Activated gamma-delta T cell treated with anti-CD3 and anti-CD28 coated beads, Interleukin-2, amount 50 U/mL, for 16 hours (primary cell): ENCODE results near the gene TDRD7.

Experiments used
- DNase-seq: peaks from one replicate; pipeline ENCODE4 v3.0.0-alpha.2; 2020; ENCODE audit warnings: low read depth

The TDRD7 gene

GRCh38 chr9:97506787-97507186 lies 94.9 kb downstream of the TDRD7 start:
- DNase-seq: no peak

GRCh38 chr9:97507428-97507984 lies 95.6 kb downstream of the TDRD7 start:
- DNase-seq: no peak

- no peak for DNase-seq
Observed at GRCh38 chr9:97508852-97509251, 97.0 kb downstream of the TDRD7 start.

GRCh38 chr9:97510797-97511654 lies 99.1 kb downstream of the TDRD7 start:
- no peak for DNase-seq

GRCh38 chr9:97511655-97512427 lies 99.9 kb downstream of the TDRD7 start:
- DNase-seq: no peak

GRCh38 chr9:97512966-97513560 lies 101.2 kb downstream of the TDRD7 start:
- DNase-seq: no peak

- no peak for DNase-seq
Observed at GRCh38 chr9:97514531-97514930, 102.6 kb downstream of the TDRD7 start.

GRCh38 chr9:97515662-97516061 lies 103.8 kb downstream of the TDRD7 start:
- no peak for DNase-seq

- DNase-seq: no peak
Observed at GRCh38 chr9:97516111-97516510, 104.2 kb downstream of the TDRD7 start.

GRCh38 chr9:97517331-97518089 lies 105.6 kb downstream of the TDRD7 start:
- no peak for DNase-seq

- no peak for DNase-seq
Observed at GRCh38 chr9:97518166-97518908, 106.4 kb downstream of the TDRD7 start.

GRCh38 chr9:97518909-97519307 lies 107.0 kb downstream of the TDRD7 start:
- no peak for DNase-seq

GRCh38 chr9:97519441-97519970 lies 107.6 kb downstream of the TDRD7 start:
- DNase-seq: no peak

GRCh38 chr9:97521576-97522333 lies 109.9 kb downstream of the TDRD7 start:
- no peak for DNase-seq

GRCh38 chr9:97524424-97524823 lies 112.5 kb downstream of the TDRD7 start:
- no peak for DNase-seq

- no peak for DNase-seq
Observed at GRCh38 chr9:97525451-97525850, 113.6 kb downstream of the TDRD7 start.

- no peak for DNase-seq
Observed at GRCh38 chr9:97526895-97527575, 115.1 kb downstream of the TDRD7 start.

GRCh38 chr9:97527626-97528528 lies 116.0 kb downstream of the TDRD7 start:
- no peak for DNase-seq
